HepG2 (cell line): Measurements from ENCODE around the gene TBCE. TPM values are rescaled to one million over a fixed set of nuclear protein-coding genes. Genes with fewer than 3 reads are reported as not detected.

ENCODE experiments used
- ATAC-seq: fragments of 200-7000 bp; cut with Tn5 transposase; 3 replicates; pipeline ENCODE4 v1.9.1; 2020; ENCODE audit warnings: mild to moderate bottlenecking, moderate library complexity
- BruUV-seq: library from RNA; stranded (reverse); fragments of 400-500 nt; replicated peaks from 2 replicates; lab custom pipeline; 2021; lab: Mats Ljungman, UMichigan
- CTCF ChIA-PET: fragments of 300-600 bp; formaldehyde crosslinking; extraction: SDS; loops from one replicate; lab custom pipeline; 2021; ENCODE audit warnings: low total read pairs, inconsistent platforms, low intra/inter-chr PET ratio; lab: Yijun Ruan, JAX
- POLR2A ChIA-PET: fragments of 350-600 bp; sonication (Branson Sonifier 250); formaldehyde crosslinking; loops from one replicate; lab custom pipeline; 2020; ENCODE audit warnings: antibody characterized with exemption, inconsistent platforms; lab: Yijun Ruan, JAX
- DNase-seq: peaks from one replicate; pipeline ENCODE4 v3.0.0-alpha.2; 2015; ENCODE audit warnings: low spot score
- FAIRE-seq: peaks from 3 replicates; lab custom pipeline; 2011; peaks lifted over from hg19 to GRCh38; lab: Jason Lieb, UNC
- H2AFZ ChIP-seq: one replicate; pipeline ENCODE4 v1.6.1; 2011; ENCODE audit warnings: low read length, inconsistent platforms
- H3K27ac ChIP-seq: fragments of 300-600 bp; 3 replicates; pipeline ENCODE4 v1.8.0; 2011; ENCODE audit warnings: mixed run types, mild to moderate bottlenecking, mixed read lengths, low read length, inconsistent platforms; ENCODE audit not compliant: insufficient read depth; ENCODE audit errors: extremely low read length
- H3K27me3 ChIP-seq, 2 experiments: fragments of 200-600 bp in 1 of 2; 2 replicates in 1 of 2; 3 replicates in 1 of 2; pipeline versions ENCODE4 v1.6.0 to v1.8.0; 2011; ENCODE audit warnings: low read length in 2 of 2, mild to moderate bottlenecking in 2 of 2, moderate library complexity in 2 of 2, inconsistent platforms in 1 of 2; ENCODE audit not compliant: insufficient read depth in 2 of 2, control insufficient read depth in 1 of 2
- H3K36me3 ChIP-seq, 2 experiments: fragments of 200-600 bp in 1 of 2; replicated peaks in 1 of 2; 2 replicates in 1 of 2; 3 replicates in 1 of 2; pipeline versions ENCODE4 v1.5.1 to v1.8.0; 2011; ENCODE audit warnings: low read length in 2 of 2, inconsistent platforms in 1 of 2; ENCODE audit not compliant: insufficient read depth in 2 of 2, control insufficient read depth in 1 of 2
- H3K4me1 ChIP-seq: 2 replicates; pipeline ENCODE4 v1.5.1; 2012; ENCODE audit warnings: low read length, inconsistent platforms; ENCODE audit not compliant: insufficient read depth
- H3K4me2 ChIP-seq: 2 replicates; pipeline ENCODE4 v1.6.0; 2011; ENCODE audit warnings: low read depth, low read length, inconsistent platforms
- H3K4me3 ChIP-seq, 3 experiments: fragments of 200-600 bp in 1 of 3; sonication (generic), shearing (Covaris generic) in 1 of 3; replicated peaks in 1 of 3; 2 replicates each; pipeline ENCODE4 v1.5.1; 2011 to 2016; ENCODE audit warnings: low read length in 3 of 3, inconsistent platforms in 2 of 3, low read depth in 2 of 3, mild to moderate bottlenecking in 2 of 3, control low read depth in 1 of 3, mixed read lengths in 1 of 3; ENCODE audit not compliant: insufficient read depth in 1 of 3
- H3K79me2 ChIP-seq: one replicate; pipeline ENCODE4 v1.6.1; 2011; ENCODE audit warnings: low read length, inconsistent platforms; ENCODE audit not compliant: insufficient read depth
- H3K9ac ChIP-seq: 2 replicates; pipeline ENCODE4 v1.6.0; 2011; ENCODE audit warnings: mild to moderate bottlenecking, low read depth, low read length, inconsistent platforms; ENCODE audit not compliant: insufficient read depth
- H3K9me3 ChIP-seq: 2 replicates; pipeline ENCODE4 v1.5.1; 2012; ENCODE audit warnings: mild to moderate bottlenecking, low read length
- H4K20me1 ChIP-seq: 2 replicates; pipeline ENCODE4 v1.6.0; 2011; ENCODE audit warnings: inconsistent platforms, mild to moderate bottlenecking, low read length, moderate library complexity; ENCODE audit not compliant: insufficient read depth
- GFI1 ChIP-seq: sonication (generic); formaldehyde crosslinking; IDR thresholded peaks from 2 replicates; pipeline ENCODE4 v1.5.0; 2020; ENCODE audit warnings: missing genetic modification reagents, mild to moderate bottlenecking, borderline replicate concordance
- ZNF569 ChIP-seq: sonication (generic); formaldehyde crosslinking; IDR thresholded peaks from 2 replicates; pipeline ENCODE4 v1.5.0; 2020; ENCODE audit warnings: mild to moderate bottlenecking, missing genetic modification reagents, moderate library complexity, borderline replicate concordance
- WGBS: methylation state at CpG from one replicate; pipeline ENCODE4 v1.1.6; 2017; ENCODE audit warnings: low lambda C conversion rate; 5-methylcytosine and 5-hydroxymethylcytosine counted together
- in situ Hi-C: cut with HindIII; loops from 2 replicates; pipeline ENCODE4 v1.10.0; 2017; ENCODE audit warnings: low pct_unique_long_range_greater_than_20kb; ENCODE audit not compliant: extremely low pct_ligation_motif_present
- intact Hi-C: fragments of 100-400 bp; cut with micrococcal nuclease; formaldehyde crosslinking; loops from one replicate; pipeline ENCODE4 v1.10.0; 2022; ENCODE audit not compliant: unreplicated experiment
- polyA plus RNA-seq, 8 experiments: library from polyadenylated mRNA; depleted of rRNA in 3 of 8; stranded (reverse) in 7 of 8; unstranded in 1 of 8; fragments of >200 nt; fragmentation: Illumina TruSeq in 4 of 8; extraction: Trizol in 4 of 8; gene quantifications; 2 replicates each; pipeline versions ENCODE4 v1.2.1 to v1.2.3, GENCODE V29; 2011 to 2016; ENCODE audit warnings: low read depth in 4 of 8, missing spikeins in 1 of 8, mixed read lengths in 1 of 8; ENCODE audit not compliant: insufficient read depth in 1 of 8
- total RNA-seq, 5 experiments: library from RNA; depleted of rRNA; stranded (reverse); fragments of >200 nt; fragmentation: Illumina TruSeq; extraction: Trizol; gene quantifications; 2 replicates each; pipeline ENCODE4 v1.2.3, GENCODE V29; 2016; ENCODE audit warnings: low read depth in 1 of 5
- TF ChIP-seq, protein P1 (sequence below): IDR thresholded peaks from 2 replicates; pipeline ENCODE4 v1.6.1; 2016; ENCODE audit warnings: missing compliant biosample characterization, missing genetic modification reagents, borderline replicate concordance

The TBCE gene
- total and polyA plus RNA-seq, 2 of the 13 experiments (the other 11 are each of a cell fraction or from before 2014, with no cell fraction given) = 25.6 to 31.1 TPM

DNA sequence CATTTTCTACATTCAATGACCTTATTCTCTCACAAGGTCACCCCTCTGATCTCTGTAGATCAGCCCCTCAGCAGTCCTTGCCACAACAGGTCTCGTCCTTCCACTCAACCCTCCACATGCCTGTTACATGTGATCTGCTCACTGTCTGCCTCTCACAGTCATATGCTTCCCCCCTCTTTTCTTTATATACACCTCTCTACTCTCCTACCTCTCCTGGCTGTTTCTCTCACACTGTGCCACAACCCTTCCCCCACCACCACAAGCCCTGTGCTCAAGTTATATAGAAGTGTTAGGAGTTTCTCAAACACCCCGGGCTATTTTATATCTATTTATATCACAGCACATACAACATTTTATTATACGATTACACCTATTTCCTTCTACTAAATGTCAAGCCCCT, 124.4 kb downstream of the TBCE start:
- POLR2A ChIA-PET = no interaction called here
- CTCF ChIA-PET = no interaction called here
- no peak overlapping the region for H3K9ac ChIP-seq
- no peaks in the 10 kb centered on the region for H3K27me3 ChIP-seq
- WGBS = 94% methylated on average over 3 of the region's 3 CpGs
- intact Hi-C loops = no loop called here
- H3K4me2 ChIP-seq = no peak overlapping the region
- H3K27ac ChIP-seq = no peak overlapping the region
- no peak for FAIRE-seq
- H3K4me1 ChIP-seq = no peaks in the 10 kb centered on the region
- H3K79me2 ChIP-seq = peaks cover 3% of the 10 kb centered on the region
- peaks cover 17 to 53% of the 10 kb centered on the region in 2 experiments for H3K36me3 ChIP-seq
- H4K20me1 ChIP-seq = no peaks in the 10 kb centered on the region
- no peak for TF ChIP-seq GFI1 (CRISPR knock-in tag)
- TF ChIP-seq, all 625 proteins: peak for 0
- DNase-seq (no peak), ATAC-seq (no peak)
- no peaks in the 10 kb centered on the region for H3K9me3 ChIP-seq
- H2AFZ ChIP-seq = no peak overlapping the region
- no TSS peak for BruUV-seq
- no peak overlapping the region for H3K4me3 ChIP-seq
- in situ Hi-C loops = no loop called here

DNA sequence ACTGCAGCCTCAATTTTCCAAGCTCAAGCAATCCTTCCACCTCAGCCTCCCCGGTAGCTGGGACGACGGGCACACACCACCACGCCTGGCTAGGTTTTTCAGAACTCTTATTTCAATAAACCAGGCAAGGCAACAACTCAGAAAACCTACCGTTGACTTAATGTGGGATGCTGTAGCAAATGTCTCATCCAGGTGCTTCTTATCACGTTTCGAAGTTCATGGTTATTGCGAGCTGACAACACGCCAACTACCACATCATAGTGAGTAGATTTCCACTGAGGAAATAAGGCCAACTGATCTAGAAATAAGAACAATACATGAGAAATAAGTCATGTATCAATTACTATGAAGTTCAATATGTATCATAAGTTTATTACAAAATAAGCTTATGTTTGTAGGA, 127.3 kb downstream of the TBCE start:
- CTCF ChIA-PET = no interaction called here

More for the DNA sequence above, 127.3 kb downstream of the TBCE start:
- in situ Hi-C loops = no loop called here
- Histone ChIP-seq H3K27me3 (no peaks in the 10 kb centered on the region), H3K36me3 (peaks cover 11 to 38% of the 10 kb centered on the region in 2 experiments), H3K4me2 (no peak overlapping the region), H3K79me2 (peaks cover 28% of the 10 kb centered on the region), H2AFZ (no peak overlapping the region), H3K4me3 (no peak overlapping the region), H4K20me1 (0 out of 2 replicates have a peak, but pooled peaks cover 3% of the 10 kb centered on the region), H3K9me3 (no peaks in the 10 kb centered on the region), H3K4me1 (no peaks in the 10 kb centered on the region)
- intact Hi-C loops = no loop called here
- ATAC-seq = no peak
- 96% methylated on average over 9 of the region's 9 CpGs for WGBS
- POLR2A ChIA-PET = interaction anchor here (1.2 kb wide), 1 partner anchor 11 kb away, joined by 3 read pairs; no protein-coding TSS in a partner anchor
- no peak for DNase-seq
- no TSS peak for BruUV-seq
- TF ChIP-seq, protein P1, sequence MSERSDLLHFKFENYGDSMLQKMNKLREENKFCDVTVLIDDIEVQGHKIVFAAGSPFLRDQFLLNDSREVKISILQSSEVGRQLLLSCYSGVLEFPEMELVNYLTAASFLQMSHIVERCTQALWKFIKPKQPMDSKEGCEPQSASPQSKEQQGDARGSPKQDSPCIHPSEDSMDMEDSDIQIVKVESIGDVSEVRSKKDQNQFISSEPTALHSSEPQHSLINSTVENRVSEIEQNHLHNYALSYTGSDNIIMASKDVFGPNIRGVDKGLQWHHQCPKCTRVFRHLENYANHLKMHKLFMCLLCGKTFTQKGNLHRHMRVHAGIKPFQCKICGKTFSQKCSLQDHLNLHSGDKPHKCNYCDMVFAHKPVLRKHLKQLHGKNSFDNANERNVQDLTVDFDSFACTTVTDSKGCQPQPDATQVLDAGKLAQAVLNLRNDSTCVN (CRISPR knock-in tag) = no peak
- no peak for TF ChIP-seq ZNF569 (CRISPR knock-in tag)
- TF ChIP-seq, all 625 proteins: peak for 0
- no peak overlapping the region for H3K9ac ChIP-seq
- no peak for FAIRE-seq
- no peak overlapping the region for H3K27ac ChIP-seq
